Left renal pelvis (tissue), 4 donors: Measurements from ENCODE around the gene HECTD1. TPM values are rescaled to one million over a fixed set of nuclear protein-coding genes. Genes with fewer than 3 reads are reported as not detected.
A peak's percentile ranks its signal among the peaks of the same experiment; 100 is the strongest.
"Not testable (repeated sequence)": the region's sequence is repeated elsewhere in the genome, so short reads cannot be mapped to it uniquely, and the experiment has no call there.

Experiments
- DNase-seq, 4 donors: peaks; one replicate each; pipeline ENCODE4 v3.0.0-alpha.2; 2013; ENCODE audit warnings: low read depth in 4 of 4, low spot score in 3 of 4
- polyA plus RNA-seq, 4 donors: library from polyadenylated mRNA; unstranded; fragments of 120-200 nt; gene quantifications; one replicate each; pipeline ENCODE4 v1.2.1, GENCODE V29; 2013; ENCODE audit not compliant: insufficient read length in 4 of 4

The HECTD1 gene
- 100 to 1,000 TPM; 162 to 195 (median 169) TPM for polyA plus RNA-seq

- DNase-seq: peak; percentile 75 to 88 (median 86)
These were observed at the start of gene HECTD1 for GRCh38 chr14:31207755-31208545. Gene HECTD1 (minus strand): TSS chr14:31207793. CDS start chr14:31205936, 1,857 bp downstream.

GRCh38 chr14:31257244-31257553, 49.6 kb upstream of the HECTD1 start:
- DNase-seq: no peak

- no peak for DNase-seq
These were observed 49.1 kb upstream of the HECTD1 start for GRCh38 chr14:31256534-31257243.

GRCh38 chr14:31255918-31256317, 48.3 kb upstream of the HECTD1 start:
- DNase-seq: not testable (repeated sequence)

- no peak for DNase-seq
These were observed 47.7 kb upstream of the HECTD1 start for GRCh38 chr14:31255286-31255685.

- no peak for DNase-seq
These were observed 46.3 kb upstream of the HECTD1 start for GRCh38 chr14:31253746-31254471.

- DNase-seq: no peak
These were observed 45.3 kb upstream of the HECTD1 start for GRCh38 chr14:31252865-31253264.

- no peak for DNase-seq
These were observed 43.7 kb upstream of the HECTD1 start for GRCh38 chr14:31251028-31251958.

GRCh38 chr14:31244626-31245025, 37.0 kb upstream of the HECTD1 start:
- no peak for DNase-seq

GRCh38 chr14:31243860-31244259, 36.3 kb upstream of the HECTD1 start:
- DNase-seq: no peak

GRCh38 chr14:31242161-31242940, 34.8 kb upstream of the HECTD1 start:
- DNase-seq: not testable (repeated sequence)

- no peak for DNase-seq
These were observed 34.0 kb upstream of the HECTD1 start for GRCh38 chr14:31241450-31242114.

- DNase-seq: no peak
These were observed 32.1 kb upstream of the HECTD1 start for GRCh38 chr14:31239741-31240140.

- DNase-seq: no peak
These were observed 27.9 kb upstream of the HECTD1 start for GRCh38 chr14:31235462-31235861.

GRCh38 chr14:31232081-31232480, 24.5 kb upstream of the HECTD1 start:
- DNase-seq: no peak

GRCh38 chr14:31231272-31231671, 23.7 kb upstream of the HECTD1 start:
- DNase-seq: not testable (repeated sequence)

- DNase-seq: no peak
These were observed 23.0 kb upstream of the HECTD1 start for GRCh38 chr14:31230573-31230958.

- DNase-seq: no peak
These were observed 22.3 kb upstream of the HECTD1 start for GRCh38 chr14:31229638-31230572.
